DOHH2 (cell line): ENCODE measurements around the gene ADD3.

ENCODE experiments used
- EZH2phosphoT487 ChIP-seq: fragments of 200-600 bp; sonication (generic); IDR thresholded peaks from 2 replicates; pipeline ENCODE4 v1.6.1; 2017; ENCODE audit warnings: borderline replicate concordance, mild to moderate bottlenecking, antibody characterized with exemption, low read length, moderate library complexity, mixed read lengths
- TF ChIP-seq, protein P1 (sequence below): fragments of 200-600 bp; sonication (generic); IDR thresholded peaks from one replicate; pipeline ENCODE4 v1.5.1; 2014; ENCODE audit warnings: antibody characterized with exemption, mild to moderate bottlenecking, low read depth, low read length; ENCODE audit not compliant: poor library complexity, severe bottlenecking

DNA sequence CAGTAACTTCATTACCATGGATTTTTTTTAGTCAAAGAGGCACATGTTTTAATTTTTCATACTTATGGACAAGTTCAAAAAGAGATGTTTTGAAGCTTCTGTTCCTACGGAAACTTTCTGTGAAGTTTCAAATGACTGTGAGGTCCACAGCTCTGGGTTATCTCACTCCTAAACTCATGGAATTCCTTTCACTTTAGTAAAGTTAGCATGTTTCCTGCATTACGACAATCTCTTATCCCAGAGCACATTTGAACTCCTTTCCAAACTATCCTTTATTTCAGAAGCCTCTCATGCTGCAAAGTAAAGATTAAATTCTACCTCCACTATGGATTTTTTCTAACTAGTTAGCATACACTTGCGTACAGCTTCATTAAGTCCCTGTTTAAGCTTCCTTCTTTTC, 15.3 kb upstream of the ADD3 start:
- TF ChIP-seq EZH2phosphoT487, result no peak
- TF ChIP-seq, protein P1, sequence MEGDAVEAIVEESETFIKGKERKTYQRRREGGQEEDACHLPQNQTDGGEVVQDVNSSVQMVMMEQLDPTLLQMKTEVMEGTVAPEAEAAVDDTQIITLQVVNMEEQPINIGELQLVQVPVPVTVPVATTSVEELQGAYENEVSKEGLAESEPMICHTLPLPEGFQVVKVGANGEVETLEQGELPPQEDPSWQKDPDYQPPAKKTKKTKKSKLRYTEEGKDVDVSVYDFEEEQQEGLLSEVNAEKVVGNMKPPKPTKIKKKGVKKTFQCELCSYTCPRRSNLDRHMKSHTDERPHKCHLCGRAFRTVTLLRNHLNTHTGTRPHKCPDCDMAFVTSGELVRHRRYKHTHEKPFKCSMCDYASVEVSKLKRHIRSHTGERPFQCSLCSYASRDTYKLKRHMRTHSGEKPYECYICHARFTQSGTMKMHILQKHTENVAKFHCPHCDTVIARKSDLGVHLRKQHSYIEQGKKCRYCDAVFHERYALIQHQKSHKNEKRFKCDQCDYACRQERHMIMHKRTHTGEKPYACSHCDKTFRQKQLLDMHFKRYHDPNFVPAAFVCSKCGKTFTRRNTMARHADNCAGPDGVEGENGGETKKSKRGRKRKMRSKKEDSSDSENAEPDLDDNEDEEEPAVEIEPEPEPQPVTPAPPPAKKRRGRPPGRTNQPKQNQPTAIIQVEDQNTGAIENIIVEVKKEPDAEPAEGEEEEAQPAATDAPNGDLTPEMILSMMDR, result no peak
